HG02973 (cell line): ENCODE data around the gene EFNA1.
A peak's percentile ranks its signal among the peaks of the same experiment; 100 is the strongest.

Experiments used
- ATAC-seq: cut with Tn5 transposase; IDR thresholded peaks from one replicate; pipeline ENCODE4 v1.9.1; 2021; ENCODE audit warnings: moderate library complexity; ENCODE audit not compliant: unreplicated experiment

The EFNA1 gene

GRCh38 chr1:155124503-155125463 is 2.9 kb upstream of the EFNA1 start:
- no peak for ATAC-seq

DNA sequence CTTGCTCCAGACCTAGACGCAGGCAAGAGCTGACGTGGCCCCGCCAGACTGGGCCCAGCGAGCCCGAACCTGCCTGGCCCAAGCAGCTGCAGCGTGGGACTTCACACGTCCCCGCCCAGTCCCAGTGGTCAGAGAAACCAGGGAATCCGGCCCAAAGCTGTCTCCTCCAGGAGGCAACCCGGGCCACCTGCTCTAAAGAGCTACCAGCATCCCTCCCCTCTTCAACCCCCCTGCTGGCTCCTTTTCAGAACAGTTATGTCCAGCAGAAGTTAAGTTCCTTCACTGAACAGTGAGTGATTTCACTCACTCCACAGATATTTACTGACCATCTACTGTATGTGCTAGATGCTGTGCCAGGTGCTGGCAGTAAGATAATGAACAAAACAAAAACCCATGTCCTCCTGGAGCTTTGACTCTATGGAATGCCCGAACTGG is 2.1 kb upstream of the EFNA1 start:
- no peak for ATAC-seq

GRCh38 chr1:155125946-155126555 is 1.6 kb upstream of the EFNA1 start:
- no peak for ATAC-seq

DNA sequence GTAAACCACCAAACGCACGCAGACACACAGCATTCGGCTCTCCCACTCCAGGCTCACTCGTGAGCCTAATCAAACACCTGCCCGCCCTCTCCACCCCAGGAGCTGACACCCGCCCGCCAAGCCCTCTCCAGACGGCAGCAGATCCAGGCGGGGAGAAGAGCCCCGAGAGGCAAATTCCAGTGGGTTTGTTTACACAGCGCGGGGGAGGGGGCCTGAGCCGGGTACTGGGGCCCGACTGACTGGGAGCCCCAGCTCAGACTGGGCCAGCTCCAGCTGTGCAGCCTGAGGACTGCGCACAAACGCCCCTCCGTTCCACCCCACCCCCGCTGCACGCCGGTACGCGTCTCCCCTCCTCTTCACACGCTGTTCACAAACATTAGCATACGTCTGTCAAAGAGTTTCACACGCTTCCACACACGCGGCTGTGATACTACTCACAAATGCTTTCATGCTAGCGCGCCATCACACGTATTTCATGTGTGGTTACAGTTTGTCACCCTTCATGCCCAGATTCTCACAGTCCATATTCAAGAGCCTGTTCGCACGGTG is 1.0 kb upstream of the EFNA1 start:
- no peak for ATAC-seq

DNA sequence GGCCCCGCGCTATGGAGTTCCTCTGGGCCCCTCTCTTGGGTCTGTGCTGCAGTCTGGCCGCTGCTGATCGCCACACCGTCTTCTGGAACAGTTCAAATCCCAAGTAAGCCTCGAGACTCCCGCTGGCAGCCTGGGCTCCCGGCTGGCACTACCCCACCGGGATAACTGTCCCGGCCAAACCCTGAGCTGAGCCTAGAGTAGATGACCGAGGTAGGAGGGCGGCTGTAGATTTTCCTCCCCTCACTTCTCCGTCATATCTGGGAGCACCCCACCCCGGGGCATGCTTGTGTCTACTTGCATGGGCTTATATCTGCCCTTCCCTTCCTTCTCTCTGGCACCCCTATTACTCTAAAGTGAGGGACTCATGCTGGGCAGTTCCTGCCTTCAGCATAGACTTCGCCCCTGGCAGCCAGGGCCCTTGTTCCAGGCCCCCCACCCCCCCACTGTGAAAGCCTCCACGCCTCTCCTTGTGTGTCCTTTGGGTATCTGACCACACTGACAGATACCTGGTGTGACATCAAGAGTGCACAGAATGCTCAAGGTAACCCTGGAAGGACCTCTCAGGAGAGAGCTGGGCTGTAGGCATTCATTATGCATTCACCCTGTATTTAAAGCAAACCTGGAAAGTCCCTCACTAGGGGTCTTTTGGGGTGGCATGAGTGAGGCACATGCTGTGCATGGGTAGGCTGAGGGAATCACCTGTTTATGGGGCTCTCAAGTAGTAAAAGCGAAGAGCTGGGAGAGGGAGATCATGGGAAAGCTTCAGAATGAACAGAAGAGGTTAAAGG is 485 bp downstream of the EFNA1 start:
- ATAC-seq = no peak

- ATAC-seq = no peak
Observed at GRCh38 chr1:155128755-155129473, 1.2 kb downstream of the EFNA1 start.

DNA sequence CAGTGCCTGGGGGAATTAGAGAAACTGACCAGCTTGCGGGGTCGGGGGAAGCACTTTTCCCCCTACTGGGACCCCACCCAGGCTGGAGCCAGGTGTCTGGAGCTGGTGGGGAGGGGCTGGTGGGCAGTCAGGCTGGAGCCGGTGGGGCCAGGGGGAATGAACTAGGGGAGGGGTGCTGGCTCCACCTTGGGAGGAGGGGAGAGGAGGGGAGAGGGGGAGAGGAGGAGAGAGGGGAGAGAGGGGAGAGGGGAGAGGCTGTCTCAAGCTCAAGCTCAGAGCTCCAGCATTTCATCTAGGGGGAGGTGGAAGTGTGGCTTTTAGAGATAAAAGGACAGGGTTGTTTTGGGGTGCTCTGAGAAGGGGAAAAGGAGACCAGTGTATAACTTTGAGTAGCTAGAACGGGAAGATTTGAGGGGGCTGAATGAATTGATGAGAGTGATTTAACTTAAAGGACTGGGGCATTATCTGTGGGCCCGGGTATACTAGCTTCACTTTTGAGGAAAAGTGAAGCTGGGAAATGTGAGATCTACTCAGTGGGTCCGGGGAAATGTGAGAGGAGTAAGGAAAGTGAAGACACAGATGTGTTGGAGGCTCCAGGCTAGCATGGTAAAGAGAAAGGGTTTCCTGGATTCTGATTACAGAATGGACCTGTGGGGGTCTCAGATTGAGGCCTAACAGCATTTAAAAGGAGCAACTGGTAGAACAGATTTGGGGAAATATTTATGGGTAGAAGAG is 2.8 kb downstream of the EFNA1 start:
- ATAC-seq = no peak

DNA sequence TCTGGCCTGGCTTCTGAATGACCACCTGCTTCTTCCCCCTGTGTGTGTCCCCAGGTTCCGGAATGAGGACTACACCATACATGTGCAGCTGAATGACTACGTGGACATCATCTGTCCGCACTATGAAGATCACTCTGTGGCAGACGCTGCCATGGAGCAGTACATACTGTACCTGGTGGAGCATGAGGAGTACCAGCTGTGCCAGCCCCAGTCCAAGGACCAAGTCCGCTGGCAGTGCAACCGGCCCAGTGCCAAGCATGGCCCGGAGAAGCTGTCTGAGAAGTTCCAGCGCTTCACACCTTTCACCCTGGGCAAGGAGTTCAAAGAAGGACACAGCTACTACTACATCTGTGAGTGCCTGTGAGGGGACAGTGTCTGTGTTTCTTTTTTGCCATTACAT is 3.6 kb downstream of the EFNA1 start:
- ATAC-seq = no peak

DNA sequence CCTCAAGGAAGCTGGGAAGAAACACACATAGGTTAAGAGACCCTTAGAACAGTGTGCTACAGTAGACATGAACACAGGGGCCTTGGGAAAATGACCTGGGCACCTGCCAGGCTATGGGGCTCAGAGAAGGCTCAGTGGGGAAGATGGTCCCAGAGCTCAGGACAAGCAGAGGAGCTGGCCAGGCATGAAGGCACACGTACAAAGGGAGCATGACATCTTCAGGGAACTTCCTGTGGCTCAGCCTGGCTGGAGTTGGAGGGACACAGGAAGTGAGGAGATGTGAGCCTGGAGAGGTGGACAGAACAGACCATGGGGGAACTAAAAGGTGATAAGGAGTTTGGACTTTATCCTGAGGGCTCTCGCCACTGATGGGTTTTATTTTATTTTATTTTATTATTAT is 4.2 kb downstream of the EFNA1 start:
- ATAC-seq = no peak

DNA sequence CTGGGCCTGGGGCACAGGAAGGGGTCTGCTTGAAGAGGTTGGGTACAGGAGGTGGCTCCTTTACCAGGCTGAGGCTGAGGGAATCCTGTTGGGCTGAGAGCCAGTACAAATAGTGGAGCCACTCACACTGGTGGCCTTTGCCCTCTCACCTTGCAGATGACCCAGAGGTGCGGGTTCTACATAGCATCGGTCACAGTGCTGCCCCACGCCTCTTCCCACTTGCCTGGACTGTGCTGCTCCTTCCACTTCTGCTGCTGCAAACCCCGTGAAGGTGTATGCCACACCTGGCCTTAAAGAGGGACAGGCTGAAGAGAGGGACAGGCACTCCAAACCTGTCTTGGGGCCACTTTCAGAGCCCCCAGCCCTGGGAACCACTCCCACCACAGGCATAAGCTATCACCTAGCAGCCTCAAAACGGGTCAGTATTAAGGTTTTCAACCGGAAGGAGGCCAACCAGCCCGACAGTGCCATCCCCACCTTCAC is 6.2 kb downstream of the EFNA1 start:
- ATAC-seq = no peak

GRCh38 chr1:155134322-155134721 is 6.6 kb downstream of the EFNA1 start:
- ATAC-seq = no peak

GRCh38 chr1:155134880-155135414 is 7.3 kb downstream of the EFNA1 start:
- no peak for ATAC-seq

DNA sequence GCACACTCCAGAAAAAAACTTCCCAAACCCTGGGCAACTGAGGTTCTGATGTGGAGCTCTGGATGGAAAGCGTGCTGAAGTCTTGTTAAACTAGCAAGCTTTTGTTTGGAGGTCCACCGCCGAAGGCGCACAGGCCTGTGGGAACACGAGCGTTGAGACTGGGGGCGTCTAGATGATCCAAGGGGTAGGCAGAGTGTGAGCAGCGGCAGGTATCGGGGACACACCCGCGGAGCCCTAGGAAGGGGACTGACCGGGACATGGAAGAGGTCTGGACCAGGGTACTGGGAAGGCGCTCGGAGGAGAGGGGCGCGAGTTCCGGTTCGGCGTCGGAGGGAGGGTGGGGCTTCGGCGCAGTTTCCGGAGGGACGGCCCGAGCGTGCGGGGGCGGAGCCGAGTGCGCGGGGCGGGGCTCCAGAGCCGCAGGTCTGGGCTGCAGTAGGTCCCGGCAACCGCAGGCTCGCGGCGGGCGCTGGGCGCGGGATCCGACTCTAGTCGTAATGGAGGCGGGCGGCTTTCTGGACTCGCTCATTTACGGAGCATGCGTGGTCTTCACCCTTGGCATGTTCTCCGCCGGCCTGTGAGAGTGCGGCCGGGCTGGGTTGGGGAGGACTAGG is 7.8 kb downstream of the EFNA1 start, which contains the start of gene SLC50A1:
Gene SLC50A1 (plus strand): TSS at position 438 of the 614 bp plus-strand sequence. CDS start 60 bp downstream, at position 498.
- ATAC-seq = peak; percentile 69

- ATAC-seq = no peak
Observed at GRCh38 chr1:155136748-155137147, 9.1 kb downstream of the EFNA1 start.

GRCh38 chr1:155137154-155137949 is 9.7 kb downstream of the EFNA1 start:
- no peak for ATAC-seq

DNA sequence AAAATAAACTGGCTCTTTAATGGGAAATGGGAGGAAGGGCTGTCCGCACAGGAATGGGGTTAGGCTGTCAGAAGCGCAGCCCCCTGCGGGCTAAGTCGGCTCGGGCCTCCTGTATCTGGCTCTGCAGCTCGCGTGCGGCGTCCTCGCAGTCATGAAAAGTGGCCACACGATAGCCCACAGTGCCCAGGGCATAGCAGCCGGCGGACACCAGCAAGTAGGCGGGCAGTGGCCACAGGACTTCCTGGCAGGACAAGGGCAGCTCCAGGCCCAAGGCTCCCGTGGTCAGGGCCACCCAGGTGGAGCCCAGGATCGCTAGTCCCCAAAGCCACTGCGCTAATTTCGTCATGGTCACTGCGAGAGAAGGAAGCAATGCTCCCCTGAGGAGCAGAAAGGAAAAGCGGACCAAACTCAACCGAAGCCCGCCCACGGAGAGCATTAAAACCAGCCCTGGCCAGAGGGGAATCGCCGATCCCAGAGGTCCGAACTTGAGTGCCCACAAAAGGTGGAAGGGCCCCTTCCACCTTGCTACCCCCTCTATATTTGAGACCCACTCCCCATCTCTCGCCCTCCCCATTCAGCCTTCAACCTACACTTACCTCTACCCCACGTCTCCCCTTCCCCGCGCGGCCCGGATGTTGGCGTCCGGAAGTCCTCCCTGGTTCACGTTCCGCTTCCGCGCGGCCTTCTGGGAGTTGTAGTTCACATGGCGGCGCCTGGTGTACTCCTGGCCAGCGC is 12.4 kb downstream of the EFNA1 start, which contains the start of gene DPM3:
Gene DPM3 (minus strand): TSS at position 637 of the 735 bp plus-strand sequence. CDS start 291 bp downstream, at position 346.
- ATAC-seq = peak; percentile 52

- no peak for ATAC-seq
Observed at GRCh38 chr1:155140630-155140953, 12.9 kb downstream of the EFNA1 start.
